GM10266 (cell line): ENCODE measurements around the gene GFI1B.

Experiments used
- DNase-seq: peaks from one replicate; pipeline ENCODE4 v3.0.0; 2012; ENCODE audit errors: extremely low spot score
- CTCF ChIP-seq: IDR thresholded peaks from 2 replicates; pipeline ENCODE4 v1.5.1; 2012; ENCODE audit warnings: mild to moderate bottlenecking, low read depth; ENCODE audit not compliant: control insufficient read depth, insufficient read depth; ENCODE audit errors: missing control alignments

GFI1B gene

GRCh38 chr9:132998831-132999635, 20.5 kb downstream of the GFI1B start:
- no peak for TF ChIP-seq CTCF
- no peak for DNase-seq

GRCh38 chr9:133002147-133003070, 23.9 kb downstream of the GFI1B start:
- DNase-seq: no peak
- TF ChIP-seq CTCF: no peak

GRCh38 chr9:133003071-133003461, 24.6 kb downstream of the GFI1B start:
- no peak for DNase-seq
- no peak for TF ChIP-seq CTCF

GRCh38 chr9:133003671-133004090, 25.2 kb downstream of the GFI1B start:
- no peak for TF ChIP-seq CTCF
- no peak for DNase-seq

GRCh38 chr9:133004091-133004998, 25.9 kb downstream of the GFI1B start:
- no peak for TF ChIP-seq CTCF
- DNase-seq: no peak

- TF ChIP-seq CTCF: no peak
- DNase-seq: no peak
Measured at GRCh38 chr9:133004999-133005760, 26.7 kb downstream of the GFI1B start.
